Measurements from ENCODE around the gene AFTPH. TPM values are rescaled to one million over a fixed set of nuclear protein-coding genes. Genes with fewer than 3 reads are reported as not detected.

AFTPH gene
- total and polyA plus RNA-seq, 12 donors, result 7.9 to 22.3 (median 11.0) TPM

DNA sequence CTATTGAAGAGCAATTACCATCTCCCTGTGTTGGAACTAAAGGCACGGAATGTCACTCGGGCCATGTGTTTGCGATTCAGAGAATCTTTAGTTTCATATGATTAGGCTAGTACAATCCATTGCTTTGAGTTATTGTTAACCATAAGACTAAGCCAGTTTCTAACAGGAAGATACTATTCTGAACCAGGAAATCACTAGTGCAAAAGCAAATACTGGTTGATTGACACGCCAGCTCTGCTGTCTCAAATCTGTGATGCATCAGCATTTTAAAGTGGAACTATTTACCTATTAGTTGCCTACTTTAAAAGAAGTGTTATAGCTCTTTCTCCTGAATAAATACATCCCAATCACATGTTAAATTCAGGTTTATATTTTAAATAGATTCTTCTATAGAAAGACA, 61.9 kb downstream of the AFTPH start:
- Histone ChIP-seq H3K4me3 (no peak overlapping the region), H3K27ac (no peak overlapping the region), H3K9me3 (no peaks in the 10 kb centered on the region), H3K27me3 (no peaks in the 10 kb centered on the region), H3K4me1 (peaks cover 0 to 13% (median 8%) of the 10 kb centered on the region in 9 donors), H3K36me3 (peaks cover 0 to 81% (median 10%) of the 10 kb centered on the region in 9 donors)
- intact Hi-C loops (cut with DNase I), result loop anchor here in 9 of 10 donors (2.0 to 5.0 kb wide), 5 partner anchors 61 to 286 kb away; no protein-coding TSS in a partner anchor
- TF ChIP-seq, protein P1, sequence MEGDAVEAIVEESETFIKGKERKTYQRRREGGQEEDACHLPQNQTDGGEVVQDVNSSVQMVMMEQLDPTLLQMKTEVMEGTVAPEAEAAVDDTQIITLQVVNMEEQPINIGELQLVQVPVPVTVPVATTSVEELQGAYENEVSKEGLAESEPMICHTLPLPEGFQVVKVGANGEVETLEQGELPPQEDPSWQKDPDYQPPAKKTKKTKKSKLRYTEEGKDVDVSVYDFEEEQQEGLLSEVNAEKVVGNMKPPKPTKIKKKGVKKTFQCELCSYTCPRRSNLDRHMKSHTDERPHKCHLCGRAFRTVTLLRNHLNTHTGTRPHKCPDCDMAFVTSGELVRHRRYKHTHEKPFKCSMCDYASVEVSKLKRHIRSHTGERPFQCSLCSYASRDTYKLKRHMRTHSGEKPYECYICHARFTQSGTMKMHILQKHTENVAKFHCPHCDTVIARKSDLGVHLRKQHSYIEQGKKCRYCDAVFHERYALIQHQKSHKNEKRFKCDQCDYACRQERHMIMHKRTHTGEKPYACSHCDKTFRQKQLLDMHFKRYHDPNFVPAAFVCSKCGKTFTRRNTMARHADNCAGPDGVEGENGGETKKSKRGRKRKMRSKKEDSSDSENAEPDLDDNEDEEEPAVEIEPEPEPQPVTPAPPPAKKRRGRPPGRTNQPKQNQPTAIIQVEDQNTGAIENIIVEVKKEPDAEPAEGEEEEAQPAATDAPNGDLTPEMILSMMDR (IDR thresholded peaks at IDR 0.05), result no peak
- DNase-seq, result no peak
- ATAC-seq, result no peak
- WGBS, 2 donors, result 94% methylated on average over 4 of the region's 4 CpGs

DNA sequence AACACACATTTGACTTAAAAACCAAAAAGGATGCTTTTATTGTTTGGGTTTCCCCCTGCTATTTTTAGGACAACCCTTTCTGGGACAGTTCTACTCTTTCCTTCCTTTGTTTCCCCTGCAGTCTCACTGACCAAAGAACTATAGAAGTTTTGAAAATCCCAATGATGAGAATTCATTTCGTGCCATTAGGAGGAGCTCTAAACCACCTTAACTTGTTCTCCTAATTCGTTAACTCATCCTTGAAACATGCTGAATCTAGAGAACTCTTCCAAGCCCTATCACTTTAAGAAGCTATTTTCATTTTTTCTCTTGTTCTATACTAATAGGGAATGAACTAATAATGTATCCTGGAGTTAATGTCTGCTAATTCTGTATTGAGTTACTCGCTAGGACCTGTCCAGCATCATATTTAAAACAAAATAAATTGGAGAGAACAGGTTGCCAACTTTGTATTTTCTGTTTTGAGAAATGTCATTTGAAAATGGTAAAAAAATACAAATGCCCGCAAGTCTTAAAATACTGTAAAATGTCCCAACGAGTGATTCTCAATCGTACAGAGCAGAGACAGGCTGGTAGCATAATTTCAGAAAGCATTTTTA, 62.9 kb downstream of the AFTPH start:
- DNase-seq (no peak), ATAC-seq (peak in 6 of 8 donors; percentile 55 to 77 (median 65))
- intact Hi-C loops (cut with DNase I), result loop anchor here in 9 of 10 donors (2.0 to 5.0 kb wide), 5 partner anchors 60 to 285 kb away; no protein-coding TSS in a partner anchor
- no peak overlapping the region for H3K4me3 ChIP-seq
- no peaks in the 10 kb centered on the region for H3K9me3 ChIP-seq
- peaks cover 0 to 81% (median 14%) of the 10 kb centered on the region in 9 donors for H3K36me3 ChIP-seq
- no peaks in the 10 kb centered on the region for H3K27me3 ChIP-seq
- peaks cover 0 to 13% (median 8%) of the 10 kb centered on the region in 9 donors for H3K4me1 ChIP-seq
- 51 to 61% methylated on average over 6 of the region's 6 CpGs for WGBS, 2 donors
- H3K27ac ChIP-seq, result no peak overlapping the region
- TF ChIP-seq, protein P1 (IDR thresholded peaks at IDR 0.05), result peak; percentile 27 to 80 (median 65)

DNA sequence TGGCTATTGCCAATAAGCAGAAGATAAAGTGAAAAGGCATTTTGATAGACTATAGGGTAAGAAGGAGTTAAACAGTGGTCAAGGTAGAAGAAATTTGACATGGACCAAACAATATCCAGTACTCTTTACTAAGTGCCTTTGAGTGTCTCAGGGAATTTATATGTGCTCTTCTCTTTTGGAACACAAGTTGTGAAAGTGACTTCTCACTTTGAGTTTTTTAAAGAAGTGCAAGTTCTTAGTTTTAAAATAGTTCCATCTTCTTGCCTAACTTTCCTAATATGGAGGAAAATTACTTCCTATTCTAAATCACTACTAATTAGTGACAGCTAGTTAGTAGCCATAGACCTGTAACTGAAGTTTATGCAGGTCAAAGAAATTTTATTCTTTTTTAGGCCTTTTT, 63.4 kb downstream of the AFTPH start:
- intact Hi-C loops (cut with DNase I), result loop anchor here in 9 of 10 donors (2.0 to 5.0 kb wide), 5 partner anchors 59 to 285 kb away; no protein-coding TSS in a partner anchor
- TF ChIP-seq, protein P1 (IDR thresholded peaks at IDR 0.05), result no peak
- no peak for DNase-seq
- Histone ChIP-seq H3K4me1 (peaks cover 0 to 13% (median 8%) of the 10 kb centered on the region in 9 donors), H3K9me3 (no peaks in the 10 kb centered on the region), H3K27ac (no peak overlapping the region), H3K4me3 (no peak overlapping the region), H3K36me3 (peaks cover 0 to 81% (median 19%) of the 10 kb centered on the region in 9 donors), H3K27me3 (no peaks in the 10 kb centered on the region)
- ATAC-seq, result no peak

DNA sequence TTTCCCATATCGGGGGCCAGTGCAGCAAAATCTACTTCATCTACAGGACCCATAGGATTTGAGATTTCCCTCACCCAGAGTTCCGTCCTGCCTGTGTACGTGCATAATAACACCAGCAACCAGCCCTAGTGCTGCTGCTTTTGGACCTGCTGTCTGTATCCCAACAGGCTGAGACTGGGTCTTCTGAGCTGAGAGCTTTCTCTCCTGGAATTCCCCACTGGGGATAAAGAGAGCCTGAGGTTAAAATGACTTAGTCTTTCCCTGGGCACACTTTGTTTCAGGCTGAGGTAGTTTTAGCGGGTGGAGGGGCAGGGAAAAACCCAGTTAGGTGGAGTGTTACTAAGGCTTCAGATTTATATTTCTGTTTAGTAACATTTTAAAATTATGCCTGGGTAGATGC, 67.1 kb downstream of the AFTPH start:
- DNase-seq (no peak), ATAC-seq (no peak)
- peaks cover 0 to 72% (median 21%) of the 10 kb centered on the region in 9 donors for H3K36me3 ChIP-seq
- TF ChIP-seq, protein P1 (IDR thresholded peaks at IDR 0.05), result no peak
- no peaks in the 10 kb centered on the region for H3K9me3 ChIP-seq
- H3K4me1 ChIP-seq, result peaks cover 0 to 30% (median 8%) of the 10 kb centered on the region in 9 donors
- whole genome bisulfite sequencing, 2 donors, result 85 to 90% methylated on average over 4 of the region's 4 CpGs
- no peak overlapping the region for H3K4me3 ChIP-seq
- H3K27ac ChIP-seq, result no peak overlapping the region
- no peaks in the 10 kb centered on the region for H3K27me3 ChIP-seq
- intact Hi-C loops (cut with DNase I), result no loop called here

Measured in heart right ventricle (tissue), 16 donors.